Epithelial cell of proximal tubule (primary cell): ENCODE data around the gene HEBP2. TPM values are rescaled to one million over a fixed set of nuclear protein-coding genes. Genes with fewer than 3 reads are reported as not detected.
A peak's percentile ranks its signal among the peaks of the same experiment; 100 is the strongest.

Source experiments
- DNase-seq: peaks from one replicate; pipeline ENCODE4 v3.0.0-alpha.2; 2011; ENCODE audit warnings: low read depth
- H3K4me3 ChIP-seq: 2 replicates; pipeline ENCODE4 v1.5.1; 2011; ENCODE audit warnings: low read depth, mild to moderate bottlenecking, low read length
- CTCF ChIP-seq: conservative IDR thresholded peaks from 2 replicates; pipeline ENCODE4 v1.5.1; 2012; ENCODE audit warnings: low read depth, mild to moderate bottlenecking, low read length
- total RNA-seq: library from RNA; depleted of rRNA; stranded (reverse); fragments of >200 nt; gene quantifications from 2 replicates; pipeline ENCODE4 v1.2.3, GENCODE V29; 2015

HEBP2 gene
- total RNA-seq, 1 donor from 2014 or later: 83.9 TPM

- TF ChIP-seq CTCF: no peak
- H3K4me3 ChIP-seq: no peak overlapping the region
Measured at GRCh38 chr6:138396709-138397108, 7.3 kb upstream of the HEBP2 start.

DNA sequence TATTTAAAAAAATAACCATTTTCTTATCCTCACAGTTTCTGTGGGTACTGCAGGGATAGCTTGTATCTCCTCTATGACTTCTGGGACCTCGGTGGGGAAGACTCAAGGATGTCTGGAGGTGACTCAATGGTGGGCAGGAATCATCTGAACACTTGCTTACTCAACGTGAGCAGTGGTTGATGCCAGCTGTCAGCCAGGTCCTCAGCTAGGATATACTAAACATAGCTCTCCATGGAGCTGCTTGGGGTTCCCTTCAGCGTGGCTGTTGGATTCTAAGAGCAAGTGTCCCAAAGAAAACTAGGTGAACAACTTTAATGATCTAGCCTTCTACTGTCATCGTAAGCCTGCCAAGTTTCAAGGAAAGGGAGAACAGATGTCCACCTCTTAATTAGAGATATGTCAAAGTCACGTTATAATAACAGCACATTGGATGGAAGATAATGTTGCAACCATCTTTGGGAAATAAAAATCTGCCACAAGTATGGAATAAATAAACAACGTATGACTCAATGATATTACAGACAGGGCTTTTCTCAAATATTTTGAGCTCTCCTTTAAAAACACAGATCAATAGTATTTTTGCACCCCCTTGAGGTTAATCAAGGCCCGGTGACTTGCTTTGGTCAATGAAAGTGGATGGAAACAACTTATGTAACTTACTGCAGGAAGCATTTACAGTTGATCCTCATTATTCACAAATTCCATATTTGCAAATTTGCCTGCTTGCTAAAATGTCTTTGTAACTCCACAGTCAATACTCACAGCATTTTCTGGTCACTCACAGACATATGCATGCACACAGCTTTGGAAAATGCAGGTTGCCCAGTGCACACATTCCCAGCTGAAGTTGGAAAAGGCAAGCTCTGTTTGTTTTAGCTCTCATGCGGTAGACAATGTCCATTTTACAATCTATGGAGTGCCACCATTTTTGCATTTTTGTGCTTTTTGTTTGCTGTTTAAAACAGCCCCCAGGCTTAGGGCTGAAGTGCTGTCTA is 6.6 kb upstream of the HEBP2 start:
- DNase-seq: no peak
- no peak overlapping the region for H3K4me3 ChIP-seq
- no peak for TF ChIP-seq CTCF

More at GRCh38 chr6:138396709-138397108, 7.3 kb upstream of the HEBP2 start:
- no peak for DNase-seq

- no peak for DNase-seq
- no peak for TF ChIP-seq CTCF
- H3K4me3 ChIP-seq: no peak overlapping the region
Measured at GRCh38 chr6:138400326-138400725, 3.7 kb upstream of the HEBP2 start.

DNA sequence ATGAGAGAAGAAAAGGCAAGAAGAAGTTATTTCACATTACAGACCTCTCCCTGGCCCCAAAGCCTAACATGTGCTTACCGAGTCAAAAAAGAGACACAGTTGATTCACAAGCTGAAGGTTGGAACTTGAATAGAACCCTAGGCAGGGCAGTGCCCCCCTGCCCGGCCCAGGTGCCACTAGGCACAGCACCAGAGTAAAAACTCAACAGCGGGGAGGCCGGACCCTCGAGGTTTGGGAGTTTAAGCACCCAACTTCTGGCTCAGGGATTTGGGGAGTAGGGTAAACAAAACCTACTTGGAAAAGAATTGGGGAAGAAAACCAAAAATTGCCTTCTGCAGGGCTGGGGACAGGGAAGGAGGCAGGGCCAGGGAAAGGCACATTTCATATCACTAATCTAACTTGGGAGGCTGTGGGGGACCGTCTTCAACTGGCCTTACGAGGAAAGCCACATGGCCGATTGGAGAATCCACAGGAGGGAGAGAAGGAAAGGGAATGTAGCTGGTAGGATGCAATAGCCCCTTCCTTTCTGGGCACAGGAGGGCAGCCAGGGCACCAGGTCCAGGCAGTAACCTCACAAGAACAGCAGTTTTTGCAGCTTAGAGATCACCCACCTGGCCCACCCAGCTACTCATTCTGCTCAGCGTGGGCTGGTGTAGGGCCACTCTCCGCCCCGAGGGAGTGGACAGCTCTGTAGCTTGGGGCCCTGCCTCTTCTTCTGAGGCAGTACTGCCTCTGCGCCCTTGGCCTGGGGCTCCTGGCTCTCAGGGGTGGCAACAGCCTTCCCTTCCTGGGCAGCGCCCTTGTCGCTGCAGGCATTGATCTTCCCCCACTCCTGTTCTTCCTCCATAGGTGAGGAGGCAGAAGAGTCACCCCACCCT is 1.8 kb upstream of the HEBP2 start:
- no peak for DNase-seq
- no peak overlapping the region for H3K4me3 ChIP-seq
- no peak for TF ChIP-seq CTCF

DNA sequence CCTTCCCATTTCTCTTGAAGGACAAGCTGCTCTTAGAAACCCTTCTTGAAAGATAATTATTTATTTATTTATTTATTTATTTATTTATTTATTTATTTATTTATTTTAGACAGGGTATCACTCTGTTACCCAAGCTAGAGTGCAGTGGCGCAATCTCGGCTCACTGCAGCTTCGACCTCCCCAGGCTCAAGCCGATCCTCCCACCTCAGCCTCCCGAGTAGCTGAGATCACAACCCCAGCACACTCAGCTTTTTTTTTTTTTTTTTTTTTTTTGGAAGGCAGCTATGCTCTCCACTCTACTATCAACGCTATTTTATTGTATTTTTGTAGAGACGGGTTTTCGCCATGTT is 1.2 kb upstream of the HEBP2 start:
- DNase-seq: no peak
- TF ChIP-seq CTCF: no peak
- H3K4me3 ChIP-seq: peak overlapping the region; percentile 96

- no peak for DNase-seq
- peak overlapping the region; percentile 96 for H3K4me3 ChIP-seq
- peak; percentile 27 for TF ChIP-seq CTCF
Measured at GRCh38 chr6:138403324-138403800, 661 bp upstream of the HEBP2 start.
